ENCODE data around the gene CLTCL1.

The CLTCL1 gene

GRCh38 chr22:19132153-19132552 lies 159.4 kb downstream of the CLTCL1 start:
- no peak for DNase-seq (ENCODE audit: low read depth, low spot score)

- DNase-seq (ENCODE audit: low read depth, low spot score), result no peak
Measured at GRCh38 chr22:19131685-19132015, 159.9 kb downstream of the CLTCL1 start.

GRCh38 chr22:19130959-19131684 lies 160.4 kb downstream of the CLTCL1 start, which contains the start of gene TSSK2:
TSSK2 (plus strand) TSS chr22:19131308; CDS start chr22:19131400, 92 bp downstream.
- no peak for DNase-seq (ENCODE audit: low read depth, low spot score)

- DNase-seq (ENCODE audit: low read depth, low spot score), result no peak
Measured at GRCh38 chr22:19129871-19130270, 161.6 kb downstream of the CLTCL1 start.

Data from astrocyte of the hippocampus (primary cell).